HepG2 (cell line): ENCODE measurements around the gene ATN1. TPM values are rescaled to one million over a fixed set of nuclear protein-coding genes. Genes with fewer than 3 reads are reported as not detected.

Experiments
- CHD4 ChIP-seq: fragments of 200-600 bp; sonication (generic); IDR thresholded peaks from 2 replicates; pipeline ENCODE4 v1.7.0; 2017; ENCODE audit warnings: mild to moderate bottlenecking, low read length, borderline replicate concordance
- MED13 ChIP-seq: sonication (generic); formaldehyde crosslinking; IDR thresholded peaks from 2 replicates; pipeline ENCODE4 v1.5.0; 2020; ENCODE audit warnings: missing genetic modification reagents
- MLLT10 ChIP-seq: sonication (generic); formaldehyde crosslinking; IDR thresholded peaks from 2 replicates; pipeline ENCODE4 v1.4.0; 2020; ENCODE audit warnings: missing genetic modification reagents
- MXD3 ChIP-seq: IDR thresholded peaks from 2 replicates; pipeline ENCODE4 v1.6.1; 2016; ENCODE audit warnings: mild to moderate bottlenecking, missing biosample characterization, missing genetic modification reagents
- NR2F2 ChIP-seq: IDR thresholded peaks from 2 replicates; pipeline ENCODE4 v1.6.1; 2012; ENCODE audit warnings: low read depth, inconsistent platforms, borderline replicate concordance
- ONECUT2 ChIP-seq: sonication (generic); formaldehyde crosslinking; IDR thresholded peaks from 2 replicates; pipeline ENCODE4 v1.4.0; 2020; ENCODE audit warnings: missing genetic modification reagents
- RFXAP ChIP-seq: sonication (generic); formaldehyde crosslinking; IDR thresholded peaks from 2 replicates; pipeline ENCODE4 v1.4.0; 2020; ENCODE audit warnings: missing genetic modification reagents, borderline replicate concordance
- SOX13 ChIP-seq, 3 experiments: fragments of 450-650 bp in 1 of 3; sonication (generic) in 1 of 3; formaldehyde crosslinking in 1 of 3; IDR thresholded peaks in 2 of 3; conservative IDR thresholded peaks in 1 of 3; 2 replicates each; pipeline versions ENCODE4 v1.5.0 to v1.6.1; 2016 to 2020; ENCODE audit warnings: antibody characterized with exemption in 1 of 3, mild to moderate bottlenecking in 1 of 3, missing compliant biosample characterization in 1 of 3, missing genetic modification reagents in 1 of 3, moderate library complexity in 1 of 3
- STAT6 ChIP-seq: sonication (generic); formaldehyde crosslinking; IDR thresholded peaks from 2 replicates; pipeline ENCODE4 v1.4.0; 2020; ENCODE audit warnings: missing genetic modification reagents, mild to moderate bottlenecking, borderline replicate concordance
- TBX3 ChIP-seq: fragments of 450-650 bp; IDR thresholded peaks from 2 replicates; pipeline ENCODE4 v1.6.1; 2017; ENCODE audit warnings: antibody characterized with exemption, mild to moderate bottlenecking, inconsistent platforms, borderline replicate concordance
- TFE3 ChIP-seq: IDR thresholded peaks from 2 replicates; pipeline ENCODE4 v1.6.1; 2016
- ZBTB7B ChIP-seq: sonication (generic); formaldehyde crosslinking; IDR thresholded peaks from 2 replicates; pipeline ENCODE4 v1.4.0; 2020; ENCODE audit warnings: missing genetic modification reagents
- ZNF274 ChIP-seq: sonication (generic); formaldehyde crosslinking; IDR thresholded peaks from 2 replicates; pipeline ENCODE4 v1.5.1; 2020; ENCODE audit warnings: mild to moderate bottlenecking, missing genetic modification reagents
- ZNF558 ChIP-seq: sonication (generic); formaldehyde crosslinking; IDR thresholded peaks from 2 replicates; pipeline ENCODE4 v1.9.0; 2022; ENCODE audit warnings: mild to moderate bottlenecking, missing genetic modification reagents, borderline replicate concordance
- ZNF768 ChIP-seq: sonication (generic); formaldehyde crosslinking; IDR thresholded peaks from 2 replicates; pipeline ENCODE4 v1.4.0; 2020; ENCODE audit warnings: missing genetic modification reagents
- polyA plus RNA-seq, 8 experiments: library from polyadenylated mRNA; depleted of rRNA in 3 of 8; stranded (reverse) in 7 of 8; unstranded in 1 of 8; fragments of >200 nt; fragmentation: Illumina TruSeq in 4 of 8; extraction: Trizol in 4 of 8; gene quantifications; 2 replicates each; pipeline versions ENCODE4 v1.2.1 to v1.2.3, GENCODE V29; 2011 to 2016; ENCODE audit warnings: low read depth in 4 of 8, missing spikeins in 1 of 8, mixed read lengths in 1 of 8; ENCODE audit not compliant: insufficient read depth in 1 of 8
- total RNA-seq, 5 experiments: library from RNA; depleted of rRNA; stranded (reverse); fragments of >200 nt; fragmentation: Illumina TruSeq; extraction: Trizol; gene quantifications; 2 replicates each; pipeline ENCODE4 v1.2.3, GENCODE V29; 2016; ENCODE audit warnings: low read depth in 1 of 5
- TF ChIP-seq, protein P1 (sequence below): sonication (generic); formaldehyde crosslinking; IDR thresholded peaks from 2 replicates; pipeline ENCODE4 v1.4.0; 2020; ENCODE audit warnings: low read depth, mild to moderate bottlenecking, missing genetic modification reagents
- TF ChIP-seq, protein P2 (sequence below): sonication (generic); formaldehyde crosslinking; IDR thresholded peaks from 2 replicates; pipeline ENCODE4 v1.8.1; 2023; ENCODE audit warnings: mild to moderate bottlenecking, inconsistent platforms, moderate library complexity, missing genetic modification reagents, borderline replicate concordance

Gene ATN1
- total and polyA plus RNA-seq, 2 of the 13 experiments (the other 11 are each of a cell fraction or from before 2014, with no cell fraction given), result 2.1 to 8.6 TPM

DNA sequence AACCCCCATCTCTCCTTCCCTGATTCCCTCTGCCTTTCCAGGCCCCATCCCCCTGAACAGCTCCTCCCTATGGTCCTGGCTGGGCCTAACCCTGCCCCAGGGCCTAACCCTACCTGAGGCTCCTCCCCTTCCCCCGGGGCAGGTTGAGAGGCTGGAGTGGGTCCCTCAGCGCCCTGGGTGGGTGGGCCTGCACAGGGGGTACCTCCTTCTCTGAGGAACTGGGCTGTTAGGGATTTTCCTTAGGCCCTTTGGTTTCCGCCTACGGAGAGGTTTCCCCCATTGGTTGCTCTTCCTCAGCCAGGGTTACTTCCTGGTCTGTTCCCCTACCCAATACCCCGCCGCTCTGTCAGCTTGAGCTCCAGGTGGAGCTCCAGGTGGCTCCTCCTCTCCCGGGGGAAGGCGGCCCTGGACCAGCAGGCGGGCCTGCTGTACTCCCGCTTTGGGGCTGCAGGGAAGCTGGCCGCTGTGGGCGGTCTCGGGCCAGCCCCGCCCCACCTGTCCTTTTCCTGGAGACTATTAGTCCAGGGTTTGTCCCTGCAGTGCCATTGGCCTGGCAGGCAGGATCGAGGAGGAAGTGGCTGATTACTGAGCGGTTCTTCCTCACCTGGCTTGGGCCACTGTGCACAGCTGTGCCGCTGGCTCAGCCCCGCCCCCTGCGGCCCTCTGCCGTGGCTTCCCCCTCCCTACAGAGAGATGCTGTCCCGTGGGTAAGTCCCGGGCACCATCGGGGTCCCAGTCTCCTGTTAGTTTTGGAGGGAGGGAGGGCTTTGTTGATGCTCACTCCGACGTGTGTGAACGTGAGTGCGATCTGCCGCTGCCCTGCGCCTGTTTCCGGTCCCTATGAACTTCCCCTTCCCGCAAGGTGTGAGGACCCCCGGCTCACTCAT is 18.5 kb downstream of the ATN1 start (continued):
- no peak; the same call in 1 of the 2 replicates for TF ChIP-seq MXD3
- TF ChIP-seq NR2F2, result no peak; the same call in 1 of the 2 replicates
- no peak for TF ChIP-seq TBX3
- peak; percentile 97 for TF ChIP-seq RFXAP (CRISPR knock-in tag)
- no peak; the same call in 1 of the 2 replicates for TF ChIP-seq TFE3 (CRISPR knock-in tag)
- TF ChIP-seq ZNF768, result no peak; the same call in 1 of the 2 replicates
- no peak for TF ChIP-seq ONECUT2 (CRISPR knock-in tag)
- TF ChIP-seq CHD4, result no peak
- TF ChIP-seq, protein P1, sequence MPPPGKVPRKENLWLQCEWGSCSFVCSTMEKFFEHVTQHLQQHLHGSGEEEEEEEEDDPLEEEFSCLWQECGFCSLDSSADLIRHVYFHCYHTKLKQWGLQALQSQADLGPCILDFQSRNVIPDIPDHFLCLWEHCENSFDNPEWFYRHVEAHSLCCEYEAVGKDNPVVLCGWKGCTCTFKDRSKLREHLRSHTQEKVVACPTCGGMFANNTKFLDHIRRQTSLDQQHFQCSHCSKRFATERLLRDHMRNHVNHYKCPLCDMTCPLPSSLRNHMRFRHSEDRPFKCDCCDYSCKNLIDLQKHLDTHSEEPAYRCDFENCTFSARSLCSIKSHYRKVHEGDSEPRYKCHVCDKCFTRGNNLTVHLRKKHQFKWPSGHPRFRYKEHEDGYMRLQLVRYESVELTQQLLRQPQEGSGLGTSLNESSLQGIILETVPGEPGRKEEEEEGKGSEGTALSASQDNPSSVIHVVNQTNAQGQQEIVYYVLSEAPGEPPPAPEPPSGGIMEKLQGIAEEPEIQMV (CRISPR knock-in tag), result 0 out of 2 replicates have a peak, but pooled peaks have one; percentile 28
- no peak for TF ChIP-seq MLLT10 (CRISPR knock-in tag)
- TF ChIP-seq, protein P2, sequence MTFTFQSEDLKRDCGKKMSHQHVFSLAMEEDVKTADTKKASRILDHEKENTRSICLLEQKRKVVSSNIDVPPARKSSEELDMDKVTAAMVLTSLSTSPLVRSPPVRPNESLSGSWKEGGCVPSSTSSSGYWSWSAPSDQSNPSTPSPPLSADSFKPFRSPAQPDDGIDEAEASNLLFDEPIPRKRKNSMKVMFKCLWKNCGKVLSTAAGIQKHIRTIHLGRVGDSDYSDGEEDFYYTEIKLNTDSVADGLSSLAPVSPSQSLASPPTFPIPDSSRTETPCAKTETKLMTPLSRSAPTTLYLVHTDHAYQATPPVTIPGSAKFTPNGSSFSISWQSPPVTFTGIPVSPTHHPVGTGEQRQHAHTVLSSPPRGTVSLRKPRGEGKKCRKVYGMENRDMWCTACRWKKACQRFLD (CRISPR knock-in tag), result peak; percentile 71; the same call in 1 of the 2 replicates
- TF ChIP-seq ZNF558 (CRISPR knock-in tag), result 0 out of 2 replicates have a peak, but pooled peaks have one; percentile 59
- no peak for TF ChIP-seq ZNF274
- 0 out of 2 replicates have a peak, but pooled peaks have one; percentile 30 for TF ChIP-seq MED13 (CRISPR knock-in tag)
- no peak for TF ChIP-seq SOX13 (IDR thresholded peaks at IDR 0.05)
- TF ChIP-seq SOX13 (CRISPR knock-in tag; conservative IDR thresholded peaks at IDR 0.05 in 1 of 2, IDR thresholded peaks at IDR 0.05 in 1 of 2), result no peak; a peak in 1 of 4 replicates
- TF ChIP-seq STAT6, result no peak
- no peak for TF ChIP-seq ZBTB7B (CRISPR knock-in tag)
